Mucosa of stomach (tissue), 1 donor: ENCODE measurements around the gene CCDC88B.
A peak's percentile ranks its signal among the peaks of the same experiment; 100 is the strongest.

Experiments used
- H3K27me3 ChIP-seq: one replicate; pipeline ENCODE4 v1.7.0; 2013; ENCODE audit warnings: mild to moderate bottlenecking, low read length; ENCODE audit not compliant: control insufficient read depth, insufficient read depth
- H3K36me3 ChIP-seq: one replicate; pipeline ENCODE4 v1.7.0; 2013; ENCODE audit warnings: low read length; ENCODE audit not compliant: control insufficient read depth, insufficient read depth
- H3K4me1 ChIP-seq: one replicate; pipeline ENCODE4 v1.7.0; 2013; ENCODE audit warnings: mild to moderate bottlenecking, low read length; ENCODE audit not compliant: control insufficient read depth, insufficient read depth
- H3K4me3 ChIP-seq: one replicate; pipeline ENCODE4 v1.7.0; 2013; ENCODE audit warnings: low read length
- H3K9ac ChIP-seq: one replicate; pipeline ENCODE4 v1.7.0; 2013; ENCODE audit warnings: mild to moderate bottlenecking, low read length, moderate library complexity
- H3K9me3 ChIP-seq: one replicate; pipeline ENCODE4 v1.7.0; 2013; ENCODE audit warnings: mild to moderate bottlenecking, low read length, moderate library complexity; ENCODE audit not compliant: control insufficient read depth
- donor health status: Pancreatic carcinoma.

Gene CCDC88B

DNA sequence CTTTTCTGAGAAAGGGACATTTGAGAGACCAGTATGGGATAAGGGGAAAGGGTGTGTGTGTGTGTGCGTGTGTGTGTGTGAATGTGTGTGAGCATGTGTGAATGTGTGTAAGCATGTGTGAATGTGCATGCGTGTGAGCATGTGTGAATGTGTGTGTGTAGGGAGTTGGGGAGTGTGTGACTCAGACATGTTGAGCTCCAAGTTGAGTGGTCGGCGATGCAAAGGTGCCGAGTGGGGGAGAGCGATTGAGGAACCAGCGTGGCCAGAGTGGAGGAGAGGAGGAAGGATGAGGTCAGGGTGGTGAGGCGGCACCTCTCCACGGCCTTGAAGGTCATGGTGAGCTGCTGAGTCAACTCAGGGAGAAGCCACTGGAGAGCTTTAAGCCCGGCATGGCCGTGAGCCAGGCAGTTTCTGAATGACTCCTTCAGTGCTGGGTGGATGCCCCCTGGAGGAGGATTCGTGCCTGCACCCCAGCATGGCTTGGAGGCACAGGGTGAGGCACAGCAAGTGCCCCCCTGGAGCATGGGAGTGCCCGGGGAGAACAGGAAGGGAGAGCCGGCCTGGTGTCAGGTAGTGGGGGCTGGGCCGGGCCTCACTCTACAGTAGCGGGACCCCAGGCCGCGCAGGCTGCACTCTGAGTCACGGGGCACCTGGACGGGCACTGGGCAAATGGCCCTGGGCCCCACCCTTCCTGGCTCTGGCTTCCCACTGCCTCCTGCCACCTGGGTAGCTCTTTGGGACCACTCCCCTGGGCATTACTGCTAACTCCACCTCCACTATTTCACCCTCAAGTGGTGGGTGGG is 8.2 kb upstream of the CCDC88B start:
- Histone ChIP-seq H3K9ac (peak overlapping the region; percentile 42), H3K4me1 (peaks cover 38% of the 10 kb centered on the region), H3K4me3 (no peak overlapping the region)

DNA sequence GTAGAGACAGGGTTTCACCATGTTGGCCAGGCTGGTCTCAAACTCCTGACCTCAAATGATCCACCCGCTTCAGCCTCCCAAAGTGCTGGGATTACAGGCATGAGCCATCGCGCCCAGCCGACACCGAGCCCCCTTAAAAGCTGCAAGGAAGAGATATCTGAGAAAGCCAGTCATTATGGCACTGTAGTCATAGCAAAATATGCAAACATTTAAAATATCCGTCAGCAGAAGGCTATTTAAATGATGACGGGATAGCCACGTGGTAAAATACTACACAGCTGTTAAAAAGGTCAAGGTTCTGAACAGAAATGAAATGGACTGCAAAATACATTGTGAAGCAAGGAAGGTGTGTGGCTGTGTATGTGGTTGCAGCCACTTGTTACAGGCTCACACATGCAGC is 6.4 kb upstream of the CCDC88B start:
- Histone ChIP-seq H3K27me3 (no peaks in the 10 kb centered on the region), H3K9me3 (no peaks in the 10 kb centered on the region), H3K36me3 (no peaks in the 10 kb centered on the region), H3K4me3 (no peak overlapping the region), H3K4me1 (peaks cover 38% of the 10 kb centered on the region), H3K9ac (no peak overlapping the region)

More for the DNA sequence above, 8.2 kb upstream of the CCDC88B start:
- Histone ChIP-seq H3K9me3 (no peaks in the 10 kb centered on the region), H3K36me3 (no peaks in the 10 kb centered on the region), H3K27me3 (no peaks in the 10 kb centered on the region)

DNA sequence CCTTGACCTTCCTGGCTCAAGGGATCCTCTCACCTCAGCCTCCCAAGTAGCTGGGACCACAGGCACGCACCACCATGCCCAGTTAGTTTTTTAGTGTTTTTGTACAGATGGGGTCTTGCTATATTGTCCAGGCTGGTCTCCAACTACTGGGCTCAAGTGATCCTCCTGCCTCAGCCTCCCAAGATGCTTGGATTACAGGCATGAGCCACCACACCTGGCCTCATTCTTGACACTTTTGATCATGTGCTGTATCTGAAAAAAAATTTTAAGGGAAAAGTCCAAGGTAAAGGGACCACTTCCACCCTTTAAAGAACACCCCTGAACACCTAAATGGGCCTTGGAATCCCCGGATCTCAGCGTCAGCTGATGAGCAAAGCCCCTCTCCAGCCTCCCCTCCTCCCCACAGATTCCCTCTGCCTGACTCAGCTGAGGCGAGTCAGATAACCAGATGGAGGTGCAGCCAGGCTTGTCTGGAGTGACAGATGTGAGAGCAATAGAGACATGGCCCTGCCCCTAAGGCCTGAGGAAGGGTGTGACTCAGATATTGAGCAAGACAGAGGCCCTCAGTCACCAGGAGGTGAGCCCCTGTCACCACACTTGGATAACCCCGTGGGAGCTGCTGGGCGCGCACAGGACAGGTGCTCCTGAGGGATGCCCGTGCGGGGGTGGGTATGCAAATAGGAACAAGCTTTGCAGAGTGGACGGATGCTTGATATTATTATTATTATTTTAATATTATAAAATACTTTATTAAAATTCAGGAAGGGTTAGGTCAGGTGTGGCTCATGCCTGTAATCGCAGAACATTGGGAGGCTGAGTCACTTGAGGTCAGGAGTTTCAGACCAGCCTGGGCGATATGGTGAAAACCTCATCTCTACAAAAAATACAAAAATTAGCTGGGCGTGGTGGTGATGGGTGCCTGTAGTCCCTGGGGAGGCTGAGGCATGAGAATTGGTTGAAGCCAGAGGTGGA is 5.0 kb upstream of the CCDC88B start:
- no peaks in the 10 kb centered on the region for H3K9me3 ChIP-seq
- H3K9ac ChIP-seq = no peak overlapping the region

DNA sequence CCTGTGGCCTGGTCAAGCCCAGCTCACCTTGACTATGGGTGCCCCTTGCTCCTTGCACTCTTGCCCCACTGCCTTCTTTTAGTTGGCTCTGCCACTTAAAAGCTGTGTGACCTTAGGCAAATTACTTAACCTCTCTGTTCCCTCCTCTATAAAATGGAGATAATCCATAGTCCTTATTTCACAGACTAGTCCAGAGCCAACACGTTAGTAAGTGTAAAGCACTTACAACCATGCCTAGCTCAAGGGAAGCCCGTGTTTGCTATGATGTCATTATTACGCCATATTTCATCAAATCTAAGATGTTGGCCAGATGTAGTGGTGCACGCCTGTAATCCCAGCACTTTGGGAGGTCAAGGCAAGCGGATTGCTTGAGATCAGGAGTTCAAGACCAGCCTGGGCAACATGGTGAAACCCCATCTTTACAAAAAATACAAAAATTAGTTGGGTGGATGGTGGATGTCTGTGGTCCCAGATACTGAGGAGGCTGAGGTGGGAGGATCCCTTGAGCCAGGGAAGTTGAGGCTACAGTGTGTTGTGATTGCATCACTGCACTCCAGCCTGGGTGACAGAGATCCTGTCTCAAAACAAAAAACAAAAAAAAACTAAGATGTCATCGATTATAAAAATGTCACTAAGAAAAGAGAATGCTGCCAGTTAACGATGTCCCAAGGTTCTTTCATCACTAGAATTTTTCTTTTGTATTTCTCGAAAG is 2.3 kb upstream of the CCDC88B start:
- Histone ChIP-seq H3K9ac (no peak overlapping the region), H3K4me3 (no peak overlapping the region), H3K9me3 (no peaks in the 10 kb centered on the region), H3K4me1 (peaks cover 20% of the 10 kb centered on the region), H3K36me3 (no peaks in the 10 kb centered on the region), H3K27me3 (no peaks in the 10 kb centered on the region)

More for the DNA sequence above, 5.0 kb upstream of the CCDC88B start:
- H3K36me3 ChIP-seq = no peaks in the 10 kb centered on the region
- H3K4me1 ChIP-seq = peaks cover 26% of the 10 kb centered on the region
- H3K4me3 ChIP-seq = no peak overlapping the region
- no peaks in the 10 kb centered on the region for H3K27me3 ChIP-seq

DNA sequence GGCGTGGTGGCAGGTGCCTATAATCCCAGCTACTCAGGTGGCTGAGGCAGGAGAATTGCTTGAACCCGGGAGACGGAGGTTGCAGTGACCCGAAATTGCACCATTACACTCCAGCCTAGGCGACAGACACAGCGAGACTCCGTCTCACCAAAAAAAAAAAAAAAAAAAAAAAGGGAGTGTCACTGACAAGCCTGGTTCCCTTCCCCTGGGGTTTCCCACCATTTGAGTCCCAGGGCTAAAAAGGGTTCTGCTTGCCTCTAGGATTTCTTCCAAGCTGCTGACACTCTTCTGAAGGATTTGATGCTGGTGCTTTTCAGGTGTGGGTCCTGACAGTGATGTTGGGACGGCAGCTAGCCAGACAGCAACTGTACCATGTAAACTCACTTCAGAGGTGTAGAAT is 1.3 kb upstream of the CCDC88B start:
- Histone ChIP-seq H3K4me1 (peaks cover 30% of the 10 kb centered on the region), H3K27me3 (no peaks in the 10 kb centered on the region), H3K4me3 (no peak overlapping the region), H3K36me3 (no peaks in the 10 kb centered on the region), H3K9me3 (no peaks in the 10 kb centered on the region), H3K9ac (no peak overlapping the region)

DNA sequence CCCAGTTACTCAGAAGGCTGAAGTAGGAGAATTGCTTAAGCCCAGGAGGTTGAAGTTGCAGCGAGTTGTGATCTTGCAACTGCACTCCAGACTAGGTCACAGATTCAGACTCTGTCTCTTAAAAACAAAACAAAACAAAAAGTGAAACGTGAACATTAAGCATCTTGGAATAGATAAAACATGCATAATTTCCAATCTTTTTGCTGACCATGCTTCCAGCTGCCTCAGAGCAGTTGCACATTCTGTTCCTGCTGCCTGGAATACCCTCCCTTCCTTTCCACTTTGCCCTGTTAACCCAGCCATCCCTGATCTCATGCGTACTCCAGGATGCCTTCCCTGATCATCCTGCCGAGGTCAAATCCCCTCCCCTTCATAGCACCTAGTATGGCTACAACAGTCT is 718 bp upstream of the CCDC88B start:
- H3K9ac ChIP-seq = no peak overlapping the region
- no peaks in the 10 kb centered on the region for H3K36me3 ChIP-seq
- no peak overlapping the region for H3K4me3 ChIP-seq
- no peaks in the 10 kb centered on the region for H3K9me3 ChIP-seq
- peaks cover 30% of the 10 kb centered on the region for H3K4me1 ChIP-seq
- no peaks in the 10 kb centered on the region for H3K27me3 ChIP-seq

DNA sequence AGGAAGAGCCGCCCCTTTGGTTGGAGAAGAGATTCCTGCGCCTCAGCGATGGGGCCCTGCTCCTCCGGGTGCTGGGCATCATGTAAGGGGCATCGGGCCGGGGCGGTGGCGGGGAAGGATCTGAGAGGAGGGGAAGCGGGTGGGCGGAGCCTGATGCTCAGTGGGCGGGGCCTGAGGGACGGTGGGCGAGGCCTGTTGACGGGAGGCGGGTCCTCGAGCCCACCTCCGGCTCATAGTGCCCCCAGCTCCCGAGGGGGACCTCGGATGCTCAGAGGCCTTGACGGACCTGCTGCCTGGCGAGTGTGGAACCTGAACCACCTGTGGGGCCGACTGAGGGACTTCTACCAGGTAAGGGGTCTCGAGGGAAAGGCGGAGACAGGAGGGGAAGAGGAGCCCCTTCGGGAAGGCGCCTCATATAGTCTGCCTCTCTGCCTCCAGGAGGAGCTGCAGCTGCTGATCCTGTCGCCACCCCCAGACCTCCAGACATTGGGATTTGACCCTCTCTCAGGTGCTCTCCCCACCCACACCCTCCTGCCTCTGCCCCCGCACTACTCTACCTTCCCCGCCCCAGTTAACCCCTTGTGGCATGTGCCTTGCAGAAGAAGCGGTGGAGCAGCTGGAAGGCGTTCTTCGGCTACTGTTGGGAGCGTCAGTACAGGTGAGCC is 799 bp downstream of the CCDC88B start:
- Histone ChIP-seq H3K4me3 (no peak overlapping the region), H3K9ac (no peak overlapping the region)

DNA sequence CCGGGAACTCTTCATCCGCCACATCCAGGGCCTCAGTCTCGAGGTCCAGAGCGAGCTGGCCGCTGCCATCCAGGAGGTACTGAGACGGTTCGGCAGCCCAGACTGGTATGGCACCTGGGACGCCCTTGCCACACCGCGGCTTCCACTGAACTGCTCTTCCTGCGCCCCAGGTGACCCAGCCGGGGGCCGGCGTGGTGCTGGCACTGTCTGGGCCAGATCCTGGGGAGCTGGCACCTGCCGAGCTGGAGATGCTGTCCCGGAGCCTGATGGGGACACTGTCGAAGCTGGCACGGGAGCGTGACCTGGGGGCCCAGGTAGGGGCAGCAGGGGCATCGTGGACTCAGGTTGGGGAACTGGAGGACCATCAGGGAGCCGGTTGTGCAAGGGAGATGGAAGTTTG is 1.4 kb downstream of the CCDC88B start:
- Histone ChIP-seq H3K27me3 (no peaks in the 10 kb centered on the region), H3K36me3 (no peaks in the 10 kb centered on the region), H3K9ac (no peak overlapping the region), H3K4me1 (peaks cover 20% of the 10 kb centered on the region), H3K4me3 (no peak overlapping the region), H3K9me3 (no peaks in the 10 kb centered on the region)

More for the DNA sequence above, 799 bp downstream of the CCDC88B start:
- H3K36me3 ChIP-seq = no peaks in the 10 kb centered on the region
- no peaks in the 10 kb centered on the region for H3K9me3 ChIP-seq
- peaks cover 20% of the 10 kb centered on the region for H3K4me1 ChIP-seq
- H3K27me3 ChIP-seq = no peaks in the 10 kb centered on the region

DNA sequence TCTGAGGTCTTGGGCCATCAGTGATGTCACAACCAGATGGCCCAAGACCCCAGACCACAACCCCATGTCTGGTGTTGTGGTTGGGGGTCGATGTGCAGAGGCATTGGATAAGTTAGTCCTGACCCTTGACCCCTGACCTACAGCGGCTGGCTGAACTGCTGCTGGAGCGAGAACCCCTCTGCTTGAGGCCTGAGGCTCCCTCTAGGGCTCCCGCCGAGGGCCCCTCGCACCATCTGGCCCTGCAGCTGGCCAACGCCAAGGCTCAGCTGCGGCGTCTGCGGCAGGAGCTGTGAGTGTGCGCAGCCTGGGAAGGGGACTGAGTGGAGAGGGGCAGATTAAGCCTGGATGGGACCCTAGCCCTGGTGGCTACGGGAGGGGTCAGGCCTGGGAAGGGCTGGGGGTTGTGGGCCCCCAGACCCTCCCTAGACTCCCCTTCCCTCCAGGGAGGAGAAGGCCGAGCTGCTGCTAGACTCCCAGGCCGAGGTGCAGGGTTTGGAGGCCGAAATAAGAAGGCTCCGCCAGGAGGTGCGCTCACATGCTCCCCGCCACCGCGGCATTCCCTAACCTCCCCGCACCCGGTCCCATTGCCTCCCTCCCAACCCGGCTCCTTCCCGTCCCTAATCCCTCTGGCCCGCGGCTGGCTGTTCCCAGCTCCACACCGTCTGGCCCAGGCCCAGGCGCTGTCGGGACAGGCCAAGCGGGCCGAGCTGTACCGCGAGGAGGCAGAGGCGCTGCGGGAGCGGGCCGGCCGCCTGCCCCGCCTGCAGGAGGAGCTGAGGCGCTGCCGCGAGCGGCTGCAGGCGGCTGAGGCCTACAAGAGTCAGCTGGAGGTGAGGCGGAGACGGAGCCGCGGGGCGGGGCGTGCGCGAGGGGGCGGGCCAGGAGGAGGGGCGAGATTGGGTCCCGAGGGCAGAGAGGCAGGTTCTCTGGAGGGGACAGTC is 2.1 kb downstream of the CCDC88B start:
- no peaks in the 10 kb centered on the region for H3K27me3 ChIP-seq
- no peaks in the 10 kb centered on the region for H3K9me3 ChIP-seq
- H3K36me3 ChIP-seq = no peaks in the 10 kb centered on the region
- peaks cover 21% of the 10 kb centered on the region for H3K4me1 ChIP-seq
- peak overlapping the region; percentile 12 for H3K4me3 ChIP-seq
- H3K9ac ChIP-seq = peak overlapping the region; percentile 73

DNA sequence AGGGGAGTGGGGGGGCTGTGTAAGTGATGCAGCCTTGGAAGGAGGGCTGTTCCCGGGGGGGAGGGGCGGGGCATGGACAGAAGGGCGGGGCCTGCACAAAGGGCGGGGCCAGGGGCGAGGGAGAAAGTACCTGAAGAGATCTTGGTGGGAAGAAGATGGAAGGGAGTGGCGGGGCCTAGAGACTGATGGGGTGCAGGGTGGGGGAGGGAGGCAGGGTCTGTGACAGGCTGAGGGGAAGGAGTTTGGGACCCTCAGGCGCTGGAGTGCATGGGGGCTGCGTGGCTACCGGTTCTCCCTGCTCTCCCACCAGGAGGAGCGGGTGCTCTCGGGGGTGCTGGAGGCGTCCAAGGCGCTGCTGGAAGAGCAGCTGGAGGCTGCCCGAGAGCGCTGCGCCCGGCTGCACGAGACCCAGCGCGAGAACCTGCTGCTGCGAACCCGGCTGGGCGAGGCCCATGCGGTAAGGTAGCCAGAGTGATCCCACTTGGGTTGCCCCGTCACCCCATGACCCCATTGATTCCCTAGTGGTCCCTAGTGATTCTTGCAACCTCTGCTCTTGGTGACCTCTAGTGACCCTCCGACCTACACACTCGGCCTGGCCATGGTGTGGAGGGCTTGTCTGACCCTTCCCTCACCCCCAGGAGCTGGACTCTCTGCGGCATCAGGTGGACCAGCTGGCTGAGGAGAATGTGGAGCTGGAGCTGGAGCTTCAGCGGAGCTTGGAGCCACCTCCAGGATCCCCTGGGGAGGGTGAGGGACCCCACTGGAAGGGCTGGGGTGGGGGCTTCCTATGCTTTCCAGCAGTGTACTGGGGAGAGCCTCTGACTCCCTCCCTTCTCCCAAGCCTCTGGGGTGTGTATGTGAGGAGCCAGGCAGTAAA is 3.1 kb downstream of the CCDC88B start:
- Histone ChIP-seq H3K9me3 (no peaks in the 10 kb centered on the region), H3K4me1 (peaks cover 30% of the 10 kb centered on the region), H3K4me3 (no peak overlapping the region), H3K36me3 (no peaks in the 10 kb centered on the region), H3K27me3 (no peaks in the 10 kb centered on the region), H3K9ac (no peak overlapping the region)
